Midbrain (tissue), 1 donor: ENCODE results near the gene ALDH7A1.
"Not testable (repeated sequence)": the region's sequence is repeated elsewhere in the genome, so short reads cannot be mapped to it uniquely, and the experiment has no call there.

Source experiments
- DNase-seq: peaks from one replicate; lab custom pipeline; 2025; lab: John Stamatoyannopoulos, UW

Gene ALDH7A1

DNA sequence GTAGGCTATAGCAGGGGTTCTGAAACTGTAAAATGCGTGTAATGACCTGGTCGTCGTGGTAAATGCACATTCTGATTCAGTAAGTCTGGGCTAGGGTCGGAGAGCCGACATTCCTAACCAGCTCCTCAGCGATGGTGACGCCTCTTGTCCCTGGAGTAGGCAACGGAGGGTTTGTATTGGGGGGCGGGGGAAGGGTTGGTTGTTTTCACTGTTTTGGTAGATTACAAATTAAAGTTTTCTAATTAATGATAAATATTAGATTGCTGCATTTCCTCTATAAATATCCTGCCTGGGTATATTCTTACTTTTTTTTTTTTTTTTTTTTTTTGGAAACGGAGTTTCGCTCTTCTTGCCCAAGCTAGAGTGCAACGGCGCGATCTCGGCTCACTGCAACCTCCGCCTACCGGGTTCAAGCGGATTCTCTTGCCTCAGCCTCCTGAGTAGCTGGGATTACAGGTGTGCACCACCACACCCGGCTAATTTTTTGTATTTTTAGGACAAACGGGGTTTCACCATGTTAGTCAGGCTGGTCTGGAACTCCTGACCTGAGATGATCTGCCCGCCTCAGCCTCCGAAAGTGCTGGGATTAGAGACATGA is 566 bp upstream of the ALDH7A1 start:
- DNase-seq, result no peak

DNA sequence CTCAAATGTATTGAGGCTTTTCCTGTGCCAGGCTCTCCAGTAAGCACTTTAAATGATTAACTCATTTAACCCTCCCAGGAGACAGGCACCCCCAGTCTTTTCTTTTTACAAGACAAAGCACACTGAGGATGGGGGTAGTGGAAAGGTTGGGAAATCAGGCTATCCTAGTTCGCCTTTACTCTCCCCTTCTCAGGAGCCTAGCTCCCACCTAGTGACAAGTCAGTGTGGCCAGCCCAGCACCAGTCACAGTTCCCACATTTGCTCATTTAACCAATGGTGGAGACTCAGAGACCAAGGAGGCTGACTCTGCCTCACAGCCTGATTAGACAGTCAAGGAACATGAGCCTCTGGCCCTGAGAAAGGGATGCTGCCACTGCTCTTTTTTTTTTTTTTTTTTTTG is 3.5 kb downstream of the ALDH7A1 start:
- no peak for DNase-seq

DNA sequence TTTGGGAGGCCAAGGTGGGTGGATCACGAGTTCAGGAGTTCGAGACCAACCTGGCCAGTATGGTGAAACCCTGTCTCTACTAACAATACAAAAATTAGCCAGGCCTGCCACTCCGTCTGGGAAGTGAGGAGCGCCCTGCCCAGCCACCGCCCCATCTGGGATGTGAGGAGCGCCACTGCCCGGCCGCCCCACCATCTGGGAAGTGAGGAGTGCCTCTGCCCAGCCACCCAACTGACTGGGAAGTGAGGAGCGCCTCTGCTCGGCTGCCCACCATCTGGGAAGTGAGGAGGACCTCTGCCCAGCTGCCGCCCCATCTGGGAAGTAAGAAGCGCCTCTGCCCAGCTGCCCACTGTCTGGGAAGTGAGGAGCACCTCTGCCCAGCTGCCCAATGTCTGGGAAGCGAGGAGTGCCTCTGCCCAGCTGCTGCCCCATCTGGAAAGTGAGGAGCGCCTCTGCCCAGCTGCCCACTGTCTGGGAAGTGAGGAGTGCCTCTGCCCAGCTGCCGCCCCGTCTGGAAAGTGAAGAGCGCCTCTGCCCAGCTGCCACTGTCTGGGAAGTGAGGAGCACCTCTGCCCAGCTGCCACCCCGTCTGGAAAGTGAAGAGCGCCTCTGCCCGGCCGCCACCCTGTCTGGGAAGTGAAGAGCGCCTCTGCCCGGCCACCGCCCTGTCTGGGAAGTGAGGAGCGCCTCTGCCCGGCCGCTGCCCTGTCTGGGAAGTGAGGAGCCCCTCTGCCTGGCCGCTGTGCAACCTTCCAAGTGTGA is 5.3 kb downstream of the ALDH7A1 start:
- no peak for DNase-seq

DNA sequence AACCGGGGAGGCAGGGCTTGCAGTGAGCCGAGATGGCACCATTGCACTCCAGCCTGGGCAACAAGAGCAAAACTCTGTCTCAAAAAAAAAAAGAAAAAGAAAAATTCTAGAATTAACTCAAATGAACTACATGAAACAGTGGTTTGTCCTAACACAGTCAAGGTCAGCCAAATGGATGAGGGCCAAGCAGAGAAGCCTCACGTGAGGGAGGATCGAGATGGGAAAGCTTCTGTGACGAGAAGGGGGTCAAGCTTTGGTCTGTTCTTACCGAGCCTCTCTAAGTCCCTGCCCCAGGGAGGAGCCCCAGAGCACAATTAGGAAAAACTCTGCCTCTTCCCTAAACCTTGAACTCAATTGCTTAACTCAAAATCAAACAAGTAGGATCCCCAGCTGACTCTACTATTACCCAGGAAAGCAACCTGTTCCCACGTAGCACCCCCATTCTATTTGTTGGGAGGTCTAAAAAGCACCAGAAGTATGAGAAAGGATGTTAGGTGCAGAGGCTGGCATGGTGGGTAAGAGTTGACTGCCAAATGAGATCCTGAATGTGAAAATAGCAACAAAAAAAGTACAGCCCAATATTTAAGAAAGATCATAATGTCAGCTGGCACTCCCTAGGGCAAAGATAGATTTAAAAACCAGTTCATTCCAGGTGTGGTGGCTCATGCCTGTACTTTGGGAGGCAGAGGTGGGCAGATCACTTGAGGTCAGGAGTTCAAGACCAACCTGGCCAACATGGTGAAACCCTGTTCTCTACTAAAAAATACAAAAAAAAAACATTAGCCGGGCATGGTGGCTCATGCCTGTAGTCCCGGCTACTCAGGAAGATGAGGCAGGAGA is 7.2 kb downstream of the ALDH7A1 start:
- DNase-seq, result no peak

DNA sequence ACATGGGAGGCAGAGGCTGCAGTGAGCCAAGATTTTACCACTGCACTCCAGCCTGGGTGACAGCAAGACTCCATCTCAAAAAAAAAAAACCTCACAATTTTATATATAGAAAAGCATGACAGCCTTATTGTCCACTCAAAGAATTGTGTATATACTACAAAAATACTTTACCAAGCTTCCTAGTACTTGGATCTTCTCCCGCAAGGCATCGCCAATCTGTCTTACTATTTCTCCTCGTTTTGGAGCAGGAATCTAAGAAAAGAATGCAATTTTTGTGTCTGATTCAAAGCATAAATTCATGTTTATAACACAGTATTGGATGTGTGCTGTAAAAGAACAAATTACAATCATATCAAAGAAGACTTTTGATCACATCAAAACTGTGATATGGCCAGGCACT is 11.3 kb downstream of the ALDH7A1 start:
- no peak for DNase-seq

GRCh38 chr5:126579716-126580115 is 15.3 kb downstream of the ALDH7A1 start:
- DNase-seq, result no peak

GRCh38 chr5:126577415-126577814 is 17.6 kb downstream of the ALDH7A1 start:
- no peak for DNase-seq

DNA sequence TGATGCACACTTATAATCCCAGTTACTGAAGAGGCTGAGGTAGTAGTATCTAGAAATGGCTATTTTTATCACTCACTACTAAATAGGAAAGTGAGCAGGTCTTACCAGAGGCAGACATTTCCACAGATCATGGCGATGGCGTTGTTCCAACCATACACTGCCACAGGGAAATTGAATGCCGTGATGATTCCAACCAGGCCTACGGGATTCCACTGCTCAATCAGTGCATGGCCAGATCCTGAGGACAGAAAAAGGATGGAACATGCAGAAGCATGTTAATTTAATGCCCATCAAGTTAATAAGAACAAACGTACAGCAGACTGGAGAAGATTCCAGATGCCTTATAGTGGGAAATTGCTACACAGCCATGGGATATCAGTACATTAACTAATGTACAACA is 18.0 kb downstream of the ALDH7A1 start:
- no peak for DNase-seq

GRCh38 chr5:126575644-126576043 is 19.4 kb downstream of the ALDH7A1 start:
- DNase-seq, result no peak

GRCh38 chr5:126568206-126568755 is 26.7 kb downstream of the ALDH7A1 start:
- no peak for DNase-seq

DNA sequence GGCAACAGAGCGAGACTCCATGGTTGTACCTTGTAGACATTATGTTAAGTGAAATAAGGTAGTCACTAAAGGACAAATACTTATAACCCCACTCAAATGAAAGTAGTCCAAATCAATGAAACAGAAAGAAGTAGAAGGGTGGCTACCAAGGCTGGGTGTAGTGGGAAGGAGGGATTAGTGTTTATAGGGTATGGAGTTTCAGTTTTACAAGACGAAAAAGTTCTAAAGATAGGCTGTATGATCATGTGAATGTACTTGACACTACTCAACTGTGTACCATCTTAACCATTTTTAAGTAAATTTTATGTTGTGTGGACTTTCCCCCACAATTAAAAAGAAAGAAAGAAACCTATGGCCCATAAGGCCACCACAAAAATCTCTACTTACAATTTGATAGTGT is 32.2 kb downstream of the ALDH7A1 start:
- no peak for DNase-seq

DNA sequence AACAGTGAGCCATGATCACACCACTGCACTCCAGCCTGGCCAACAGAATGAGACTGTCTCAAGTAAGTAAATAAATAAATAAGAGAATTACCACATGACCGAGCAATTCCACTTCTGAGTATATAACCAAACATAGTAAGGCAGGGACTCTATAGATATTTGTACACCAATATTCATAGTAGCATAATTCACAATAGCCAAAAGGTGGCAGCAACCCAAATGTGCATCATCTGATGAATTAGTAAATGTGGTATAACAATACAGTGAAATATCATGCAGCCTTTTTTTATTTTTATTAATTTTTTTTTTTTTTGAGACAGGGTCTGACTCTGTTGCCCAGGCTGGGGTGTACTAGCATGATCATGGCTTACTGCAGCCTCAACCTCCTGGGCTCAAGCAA is 33.1 kb downstream of the ALDH7A1 start:
- no peak for DNase-seq

- not testable (repeated sequence) for DNase-seq
Observed at GRCh38 chr5:126555101-126555500, 39.9 kb downstream of the ALDH7A1 start.

GRCh38 chr5:126552614-126553013 is 42.4 kb downstream of the ALDH7A1 start:
- no peak for DNase-seq

- no peak for DNase-seq
Observed at GRCh38 chr5:126544087-126544740, 50.8 kb downstream of the ALDH7A1 start.

GRCh38 chr5:126543660-126544059 is 51.4 kb downstream of the ALDH7A1 start:
- DNase-seq, result no peak

GRCh38 chr5:126543009-126543408 is 52.0 kb downstream of the ALDH7A1 start:
- DNase-seq, result no peak

DNA sequence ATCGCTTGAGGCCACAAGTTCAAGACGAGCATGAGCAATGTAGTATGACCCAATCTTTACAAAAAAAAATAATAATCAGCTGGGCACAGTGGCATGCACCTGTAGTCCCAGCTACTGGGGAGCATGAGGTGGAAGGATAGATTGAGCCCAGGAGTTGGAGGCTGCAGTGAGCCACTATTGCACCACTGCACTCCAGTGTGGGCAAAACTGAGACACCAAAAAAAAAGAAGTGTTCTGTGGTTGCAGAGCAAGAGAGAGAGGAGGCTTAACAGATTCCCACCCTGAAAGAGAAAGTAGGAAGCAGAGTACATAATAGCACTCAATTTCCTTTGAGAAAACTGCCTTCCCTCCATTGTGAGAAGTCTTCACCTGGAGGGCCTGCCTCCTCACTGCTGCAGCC is 52.6 kb downstream of the ALDH7A1 start:
- DNase-seq, result no peak

GRCh38 chr5:126540631-126541030 is 54.4 kb downstream of the ALDH7A1 start:
- no peak for DNase-seq

GRCh38 chr5:126538579-126538978 is 56.4 kb downstream of the ALDH7A1 start:
- DNase-seq, result no peak

DNA sequence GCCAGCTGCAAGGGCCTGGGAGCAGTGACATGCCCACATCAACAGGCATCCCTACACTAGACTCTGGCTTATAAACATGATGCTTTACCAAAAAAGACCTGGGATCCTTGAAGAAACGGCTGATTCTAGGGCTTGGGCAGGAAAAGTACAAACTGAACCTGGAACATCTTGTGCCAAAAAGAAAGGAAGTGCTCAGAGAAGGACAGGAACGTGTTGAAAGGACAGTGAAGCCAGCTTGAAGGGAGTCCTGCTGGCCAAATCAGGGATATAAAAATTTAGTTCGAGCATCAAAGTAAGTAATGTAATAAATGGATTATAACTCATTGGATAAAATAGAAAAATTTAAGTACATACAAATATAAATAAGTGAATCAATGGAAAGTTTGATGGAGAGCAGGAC is 58.1 kb downstream of the ALDH7A1 start:
- no peak for DNase-seq
